Measurements from ENCODE around the gene MC2R.
"Not testable (repeated sequence)": the region's sequence is repeated elsewhere in the genome, so short reads cannot be mapped to it uniquely, and the experiment has no call there.

The MC2R gene

GRCh38 chr18:13892098-13892497, 23.2 kb downstream of the MC2R start:
- no peak for DNase-seq (ENCODE audit: low spot score)

- no peak for DNase-seq (ENCODE audit: low spot score)
Observed at GRCh38 chr18:13890761-13891361, 24.5 kb downstream of the MC2R start.

- DNase-seq (ENCODE audit: low spot score): no peak
Observed at GRCh38 chr18:13889671-13890070, 25.7 kb downstream of the MC2R start.

- DNase-seq (ENCODE audit: low spot score): no peak
Observed at GRCh38 chr18:13888191-13888716, 27.1 kb downstream of the MC2R start.

- no peak for DNase-seq (ENCODE audit: low spot score)
Observed at GRCh38 chr18:13885009-13885408, 30.3 kb downstream of the MC2R start.

- no peak for DNase-seq (ENCODE audit: low spot score)
Observed at GRCh38 chr18:13879937-13880336, 35.4 kb downstream of the MC2R start.

GRCh38 chr18:13879492-13879891, 35.8 kb downstream of the MC2R start:
- DNase-seq (ENCODE audit: low spot score): no peak

GRCh38 chr18:13878857-13879256, 36.5 kb downstream of the MC2R start:
- no peak for DNase-seq (ENCODE audit: low spot score)

- no peak for DNase-seq (ENCODE audit: low spot score)
Observed at GRCh38 chr18:13877157-13877556, 38.2 kb downstream of the MC2R start.

- no peak for DNase-seq (ENCODE audit: low spot score)
Observed at GRCh38 chr18:13874558-13874957, 40.8 kb downstream of the MC2R start.

- DNase-seq (ENCODE audit: low spot score): peak; percentile 36
Observed at GRCh38 chr18:13872932-13873331, 42.4 kb downstream of the MC2R start.

GRCh38 chr18:13872373-13872772, 43.0 kb downstream of the MC2R start:
- no peak for DNase-seq (ENCODE audit: low spot score)

- peak; percentile 17 for DNase-seq (ENCODE audit: low spot score)
Observed at GRCh38 chr18:13871701-13872100, 43.6 kb downstream of the MC2R start.

- DNase-seq (ENCODE audit: low spot score): peak; percentile 42
Observed at GRCh38 chr18:13868501-13869271, 46.6 kb downstream of the MC2R start.

- DNase-seq (ENCODE audit: low spot score): not testable (repeated sequence)
Observed at GRCh38 chr18:13862898-13863297, 52.4 kb downstream of the MC2R start.

GRCh38 chr18:13849791-13850190, 65.5 kb downstream of the MC2R start:
- DNase-seq (ENCODE audit: low spot score): no peak

- DNase-seq (ENCODE audit: low spot score): no peak
Observed at GRCh38 chr18:13836559-13836958, 78.8 kb downstream of the MC2R start.

- DNase-seq (ENCODE audit: low spot score): no peak
Observed at GRCh38 chr18:13835202-13835601, 80.1 kb downstream of the MC2R start.

GRCh38 chr18:13834496-13835015, 80.8 kb downstream of the MC2R start:
- no peak for DNase-seq (ENCODE audit: low spot score)
